ENCODE data around the gene HERC5.
A peak's percentile ranks its signal among the peaks of the same experiment; 100 is the strongest.
"Not testable (repeated sequence)": the region's sequence is repeated elsewhere in the genome, so short reads cannot be mapped to it uniquely, and the experiment has no call there.

The HERC5 gene

GRCh38 chr4:88456670-88457306 lies at the start of gene HERC5:
Gene HERC5, plus strand, starts transcription at chr4:88457119. Its CDS starts 151 bp downstream, at chr4:88457270.
- peak; percentile 95 for DNase-seq

GRCh38 chr4:88409206-88409605 lies 47.7 kb upstream of the HERC5 start:
- no peak for DNase-seq

- DNase-seq = no peak
These were observed 47.1 kb upstream of the HERC5 start for GRCh38 chr4:88409789-88410188.

- no peak for DNase-seq
These were observed 45.3 kb upstream of the HERC5 start for GRCh38 chr4:88411491-88412096.

- DNase-seq = no peak
These were observed 43.1 kb upstream of the HERC5 start for GRCh38 chr4:88413801-88414200.

- no peak for DNase-seq
These were observed 42.2 kb upstream of the HERC5 start for GRCh38 chr4:88414755-88415154.

- DNase-seq = no peak
These were observed 40.9 kb upstream of the HERC5 start for GRCh38 chr4:88415982-88416381.

- no peak for DNase-seq
These were observed 38.5 kb upstream of the HERC5 start for GRCh38 chr4:88418411-88418810.

- DNase-seq = no peak
These were observed 37.0 kb upstream of the HERC5 start for GRCh38 chr4:88419874-88420273.

- no peak for DNase-seq
These were observed 36.1 kb upstream of the HERC5 start for GRCh38 chr4:88420844-88421243.

- DNase-seq = no peak
These were observed 34.5 kb upstream of the HERC5 start for GRCh38 chr4:88422403-88422802.

GRCh38 chr4:88429401-88429800 lies 27.5 kb upstream of the HERC5 start:
- DNase-seq = no peak

- DNase-seq = no peak
These were observed 20.8 kb upstream of the HERC5 start for GRCh38 chr4:88435987-88436693.

- not testable (repeated sequence) for DNase-seq
These were observed 19.0 kb upstream of the HERC5 start for GRCh38 chr4:88437873-88438272.

GRCh38 chr4:88439161-88439760 lies 17.7 kb upstream of the HERC5 start:
- DNase-seq = no peak

GRCh38 chr4:88440146-88440545 lies 16.8 kb upstream of the HERC5 start:
- no peak for DNase-seq

GRCh38 chr4:88441696-88442095 lies 15.2 kb upstream of the HERC5 start:
- no peak for DNase-seq

GRCh38 chr4:88442689-88443191 lies 14.2 kb upstream of the HERC5 start:
- DNase-seq = no peak

GRCh38 chr4:88443486-88443885 lies 13.4 kb upstream of the HERC5 start:
- no peak for DNase-seq

GRCh38 chr4:88445252-88445651 lies 11.7 kb upstream of the HERC5 start:
- no peak for DNase-seq

GRCh38 chr4:88446124-88446523 lies 10.8 kb upstream of the HERC5 start:
- DNase-seq = no peak

- no peak for DNase-seq
These were observed 9.4 kb upstream of the HERC5 start for GRCh38 chr4:88447371-88448095.

- not testable (repeated sequence) for DNase-seq
These were observed 8.6 kb upstream of the HERC5 start for GRCh38 chr4:88448211-88448765.

Measured in CD4-positive, alpha-beta T cell treated with Interleukin-10 for 1 hour (primary cell).